SHP77 (cell line): ENCODE measurements around the gene C6orf120.

ENCODE experiments used
- DNase-seq, 2 experiments: peaks; one replicate each; lab custom pipeline; 2025; lab: John Stamatoyannopoulos, UW

Gene C6orf120

GRCh38 chr6:169724494-169725124 lies 22.7 kb downstream of the C6orf120 start, which contains the start of gene PHF10:
PHF10 (minus strand) TSS chr6:169724500; CDS start chr6:169723931, 569 bp downstream.
- peak; percentile 48 to 77 for DNase-seq

- peak; percentile 31 for DNase-seq
These were observed 23.5 kb downstream of the C6orf120 start for GRCh38 chr6:169725125-169726048.

GRCh38 chr6:169726049-169726400 lies 24.1 kb downstream of the C6orf120 start:
- DNase-seq: no peak

- DNase-seq: no peak
These were observed 25.0 kb downstream of the C6orf120 start for GRCh38 chr6:169726963-169727362.

- no peak for DNase-seq
These were observed 28.0 kb downstream of the C6orf120 start for GRCh38 chr6:169729961-169730360.

GRCh38 chr6:169738204-169738975 lies 36.5 kb downstream of the C6orf120 start:
- no peak for DNase-seq

GRCh38 chr6:169738976-169739529 lies 37.1 kb downstream of the C6orf120 start:
- no peak for DNase-seq

- DNase-seq: no peak
These were observed 39.4 kb downstream of the C6orf120 start for GRCh38 chr6:169741344-169741743.

GRCh38 chr6:169745405-169745804 lies 43.5 kb downstream of the C6orf120 start:
- DNase-seq: no peak

- no peak for DNase-seq
These were observed 44.6 kb downstream of the C6orf120 start for GRCh38 chr6:169746556-169746955.

GRCh38 chr6:169751242-169752073 lies 49.5 kb downstream of the C6orf120 start, which contains the start of the genes DYNLT2 and ERMARD:
DYNLT2 (minus strand) TSS chr6:169751572; CDS start chr6:169751458, 114 bp downstream.
ERMARD (plus strand) TSS chr6:169751622; CDS start chr6:169751658, 36 bp downstream.
- DNase-seq: peak; percentile 91 to 94

- peak in 1 of 2 experiments; percentile 30 for DNase-seq
These were observed 50.2 kb downstream of the C6orf120 start for GRCh38 chr6:169752074-169752623.
